Hepatocyte (in vitro differentiated cells): Measurements from ENCODE around the gene AHSG.

Source experiments
- EZH2 ChIP-seq: fragments of 200-600 bp; sonication (generic); IDR thresholded peaks from 2 replicates; pipeline ENCODE4 v1.6.1; 2016; ENCODE audit warnings: antibody characterized with exemption, mild to moderate bottlenecking, borderline replicate concordance
- TF ChIP-seq, protein P1 (sequence below): fragments of 200-600 bp; sonication (generic); IDR thresholded peaks from 2 replicates; pipeline ENCODE4 v1.5.1; 2016; ENCODE audit warnings: antibody characterized with exemption, mild to moderate bottlenecking; ENCODE audit not compliant: poor library complexity

DNA sequence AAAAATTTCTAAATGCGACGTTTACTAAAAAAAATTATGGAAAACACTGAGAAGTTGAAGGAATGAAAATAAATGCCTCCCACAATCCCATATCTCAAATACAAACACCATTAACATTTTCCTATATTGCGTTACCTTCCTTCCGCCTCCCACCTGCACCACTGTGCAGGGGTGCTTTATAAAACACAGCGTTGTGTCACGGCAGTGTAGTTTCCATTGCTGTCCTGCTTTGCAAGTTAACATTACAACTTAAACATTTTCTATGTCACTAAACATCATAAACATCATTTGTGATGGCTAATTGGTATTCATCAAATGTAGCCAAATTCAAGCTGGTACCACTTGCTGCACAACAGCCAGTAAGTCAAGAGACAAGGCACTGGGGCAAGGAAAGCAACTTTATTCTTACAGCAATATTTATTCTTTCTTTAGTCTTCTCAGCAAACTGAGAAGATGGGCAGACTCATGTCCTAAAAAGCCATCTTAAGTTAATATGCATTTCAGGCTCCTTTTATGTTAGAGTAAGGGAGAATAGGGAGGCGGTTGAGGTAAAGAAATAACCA lies 15.1 kb downstream of the AHSG start:
- TF ChIP-seq, protein P1, sequence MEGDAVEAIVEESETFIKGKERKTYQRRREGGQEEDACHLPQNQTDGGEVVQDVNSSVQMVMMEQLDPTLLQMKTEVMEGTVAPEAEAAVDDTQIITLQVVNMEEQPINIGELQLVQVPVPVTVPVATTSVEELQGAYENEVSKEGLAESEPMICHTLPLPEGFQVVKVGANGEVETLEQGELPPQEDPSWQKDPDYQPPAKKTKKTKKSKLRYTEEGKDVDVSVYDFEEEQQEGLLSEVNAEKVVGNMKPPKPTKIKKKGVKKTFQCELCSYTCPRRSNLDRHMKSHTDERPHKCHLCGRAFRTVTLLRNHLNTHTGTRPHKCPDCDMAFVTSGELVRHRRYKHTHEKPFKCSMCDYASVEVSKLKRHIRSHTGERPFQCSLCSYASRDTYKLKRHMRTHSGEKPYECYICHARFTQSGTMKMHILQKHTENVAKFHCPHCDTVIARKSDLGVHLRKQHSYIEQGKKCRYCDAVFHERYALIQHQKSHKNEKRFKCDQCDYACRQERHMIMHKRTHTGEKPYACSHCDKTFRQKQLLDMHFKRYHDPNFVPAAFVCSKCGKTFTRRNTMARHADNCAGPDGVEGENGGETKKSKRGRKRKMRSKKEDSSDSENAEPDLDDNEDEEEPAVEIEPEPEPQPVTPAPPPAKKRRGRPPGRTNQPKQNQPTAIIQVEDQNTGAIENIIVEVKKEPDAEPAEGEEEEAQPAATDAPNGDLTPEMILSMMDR, result no peak
- no peak for TF ChIP-seq EZH2
